GM21423 (cell line): ENCODE data around the gene TMEM144.

ENCODE experiments used
- ATAC-seq: cut with Tn5 transposase; IDR thresholded peaks from one replicate; pipeline ENCODE4 v1.9.1; 2021; ENCODE audit warnings: mild to moderate bottlenecking, moderate library complexity; ENCODE audit not compliant: unreplicated experiment

TMEM144 gene

DNA sequence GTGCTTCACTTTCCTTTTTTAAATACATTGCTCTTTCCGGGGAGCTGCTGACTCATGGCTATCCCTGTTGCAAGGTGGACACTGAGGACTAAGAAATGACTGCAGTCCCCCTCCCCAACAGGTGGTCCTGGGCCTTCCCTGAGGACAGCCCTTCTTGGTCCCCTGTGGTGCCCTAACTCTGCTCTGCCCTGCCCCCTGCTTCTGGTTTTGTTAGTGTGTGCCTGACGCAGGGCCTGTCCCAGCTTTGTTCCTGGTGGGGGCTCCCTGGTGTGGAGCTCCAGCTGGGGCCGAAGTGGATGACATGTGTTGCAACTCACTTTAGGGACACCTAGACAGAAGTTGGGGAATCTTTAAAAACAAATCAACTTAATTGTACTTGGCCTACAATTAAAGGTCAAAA is 81.9 kb downstream of the TMEM144 start:
- no peak for ATAC-seq

GRCh38 chr4:158295053-158295452 is 84.8 kb downstream of the TMEM144 start:
- ATAC-seq, result no peak

DNA sequence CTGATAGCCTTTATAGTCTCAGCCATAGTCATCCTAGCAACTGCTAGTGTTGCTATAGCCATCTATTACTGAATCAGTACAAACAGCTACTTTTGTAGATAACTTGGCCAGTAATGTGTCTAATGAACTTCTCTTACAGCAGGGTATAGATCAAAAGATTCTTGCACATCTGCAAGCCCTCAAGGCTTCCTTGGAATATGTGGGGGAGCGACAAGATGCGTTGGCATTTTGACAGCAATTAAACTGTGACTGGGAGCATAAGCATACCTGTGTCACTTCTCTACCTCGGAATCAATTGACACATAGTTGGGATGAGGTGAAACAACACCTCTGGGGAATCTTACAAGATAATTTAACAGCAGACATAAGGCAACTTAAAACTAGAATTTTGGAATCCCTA is 87.6 kb downstream of the TMEM144 start:
- ATAC-seq, result no peak

DNA sequence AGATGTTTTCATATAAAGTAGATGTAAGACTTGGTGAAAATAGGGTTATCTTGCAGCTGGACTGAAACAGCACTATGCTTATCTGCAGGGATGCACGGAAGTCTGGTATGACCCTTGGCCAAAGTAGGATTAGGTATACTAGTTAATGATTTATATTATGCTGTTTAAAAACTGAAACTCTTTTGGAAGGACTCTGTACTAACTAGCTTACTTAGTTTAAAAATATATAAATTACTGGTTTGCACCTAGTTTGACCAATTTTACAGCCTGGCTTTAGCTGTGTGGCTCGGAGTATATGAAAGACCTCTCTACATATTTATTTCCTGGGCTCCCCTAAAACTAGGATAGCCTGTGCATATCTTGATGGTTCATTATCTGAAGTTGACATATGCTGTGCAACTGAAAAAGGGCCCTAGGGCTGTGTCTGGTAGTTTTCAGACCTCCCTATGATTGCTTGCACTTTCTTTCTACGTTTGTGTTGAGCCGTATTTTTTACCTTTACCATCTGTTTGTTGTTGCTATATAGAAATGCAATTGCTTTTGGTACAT is 89.2 kb downstream of the TMEM144 start:
- ATAC-seq, result no peak

- ATAC-seq, result no peak
Observed at GRCh38 chr4:158300012-158300411, 89.7 kb downstream of the TMEM144 start.

DNA sequence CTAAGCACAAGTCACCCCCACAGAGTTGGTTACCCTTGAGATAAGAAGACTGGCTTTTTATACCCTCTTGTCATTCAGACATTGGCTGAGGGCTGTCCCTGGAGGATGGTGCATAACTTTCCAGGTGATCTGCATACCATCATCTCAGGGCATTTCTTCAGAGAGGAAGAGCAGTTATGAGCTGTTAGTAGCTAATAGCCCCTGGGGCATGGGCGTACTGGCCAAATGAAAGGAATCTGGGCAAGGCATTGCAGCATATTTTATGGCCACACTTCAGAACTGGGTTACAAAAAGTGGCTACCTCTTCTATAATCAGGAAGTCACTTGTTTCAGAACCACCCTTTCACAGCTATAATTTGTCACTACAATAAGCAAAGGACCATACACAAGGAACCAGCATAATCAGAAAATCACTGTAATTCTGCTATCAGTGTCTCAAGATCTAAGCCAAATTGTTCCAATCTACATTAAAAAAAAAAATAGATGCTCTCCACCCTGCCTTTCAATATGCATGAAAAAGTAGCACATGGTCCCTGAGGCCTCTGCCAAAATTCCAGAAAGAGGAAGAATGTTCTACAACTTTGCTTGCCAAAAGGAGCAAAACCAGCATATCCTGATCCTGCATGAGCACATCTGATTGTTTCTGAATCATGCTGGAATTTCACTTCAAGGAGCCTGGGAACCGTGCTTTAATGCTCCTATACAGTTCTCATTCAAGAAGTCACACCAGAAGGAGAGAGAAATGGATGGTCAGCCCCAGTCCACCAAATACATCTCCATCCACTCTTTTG is 92.0 kb downstream of the TMEM144 start:
- ATAC-seq, result no peak

DNA sequence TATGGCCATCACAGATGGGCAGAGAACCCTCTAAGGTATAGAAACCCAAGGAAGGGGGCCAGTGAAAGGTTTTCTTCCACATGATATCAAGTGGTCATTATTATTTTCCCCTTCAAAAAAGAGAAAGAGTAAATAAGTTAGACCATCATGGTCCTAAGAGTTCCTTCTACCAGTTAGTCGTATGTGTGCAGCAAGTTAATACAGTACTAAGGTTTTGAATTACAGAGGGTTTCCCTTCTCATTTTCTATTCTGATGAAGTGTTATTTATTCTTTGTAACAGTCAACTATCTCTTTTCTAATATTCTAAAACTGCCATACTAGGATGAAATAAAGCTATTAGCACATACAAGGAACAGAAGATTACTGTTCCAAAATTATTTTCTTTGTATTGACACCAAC is 94.4 kb downstream of the TMEM144 start:
- no peak for ATAC-seq
